ENCODE results near the gene CCNG2. TPM values are rescaled to one million over a fixed set of nuclear protein-coding genes. Genes with fewer than 3 reads are reported as not detected.

CCNG2 gene
- total RNA-seq, 1 donor from 2014 or later, result 115 TPM

DNA sequence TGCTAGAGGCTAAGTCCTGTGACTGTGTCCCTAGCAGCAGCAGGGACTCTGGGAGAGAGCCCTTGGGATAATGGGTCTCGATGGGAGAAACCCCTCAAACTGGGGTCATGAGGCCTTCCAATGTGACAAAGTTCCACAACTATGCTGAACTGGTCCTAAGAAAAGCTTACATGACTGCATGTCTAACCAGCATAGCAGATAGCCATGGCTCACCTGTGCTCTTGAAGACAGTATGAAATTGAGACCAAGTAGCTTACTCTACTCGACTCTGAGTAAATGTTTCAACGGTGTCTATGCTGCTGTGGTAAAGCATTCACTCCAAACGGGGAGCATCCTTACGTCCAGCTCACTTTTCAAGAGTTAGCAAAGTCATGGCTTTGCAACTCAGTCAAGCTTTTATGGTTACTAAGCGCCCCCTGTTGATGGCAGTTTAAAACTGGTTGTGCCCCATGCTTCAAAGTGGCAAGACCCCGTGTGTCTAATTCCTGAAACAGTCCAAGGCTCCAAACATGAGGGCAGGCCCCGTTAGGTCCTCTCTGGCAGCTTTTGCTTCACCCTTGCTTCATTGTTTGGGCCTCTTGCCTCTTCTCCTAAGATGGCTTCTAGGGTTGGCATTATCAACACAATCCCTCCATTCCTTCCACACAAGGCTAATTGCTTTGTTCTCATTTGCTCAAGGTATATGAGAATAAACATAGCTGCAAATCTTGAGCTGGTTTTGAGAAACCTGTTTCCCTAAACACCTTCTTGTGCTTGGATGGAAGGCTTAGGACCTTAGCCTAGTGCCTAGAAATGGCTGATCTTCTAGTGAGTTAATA is 46.6 kb downstream of the CCNG2 start:
- H3K27me3 Mint-ChIP-seq (ENCODE audit: unreplicated experiment), result peaks cover 2% of the 10 kb centered on the region
- no peaks in the 10 kb centered on the region for H3K9me3 Mint-ChIP-seq (ENCODE audit: unreplicated experiment)
- TF ChIP-seq, protein P1, sequence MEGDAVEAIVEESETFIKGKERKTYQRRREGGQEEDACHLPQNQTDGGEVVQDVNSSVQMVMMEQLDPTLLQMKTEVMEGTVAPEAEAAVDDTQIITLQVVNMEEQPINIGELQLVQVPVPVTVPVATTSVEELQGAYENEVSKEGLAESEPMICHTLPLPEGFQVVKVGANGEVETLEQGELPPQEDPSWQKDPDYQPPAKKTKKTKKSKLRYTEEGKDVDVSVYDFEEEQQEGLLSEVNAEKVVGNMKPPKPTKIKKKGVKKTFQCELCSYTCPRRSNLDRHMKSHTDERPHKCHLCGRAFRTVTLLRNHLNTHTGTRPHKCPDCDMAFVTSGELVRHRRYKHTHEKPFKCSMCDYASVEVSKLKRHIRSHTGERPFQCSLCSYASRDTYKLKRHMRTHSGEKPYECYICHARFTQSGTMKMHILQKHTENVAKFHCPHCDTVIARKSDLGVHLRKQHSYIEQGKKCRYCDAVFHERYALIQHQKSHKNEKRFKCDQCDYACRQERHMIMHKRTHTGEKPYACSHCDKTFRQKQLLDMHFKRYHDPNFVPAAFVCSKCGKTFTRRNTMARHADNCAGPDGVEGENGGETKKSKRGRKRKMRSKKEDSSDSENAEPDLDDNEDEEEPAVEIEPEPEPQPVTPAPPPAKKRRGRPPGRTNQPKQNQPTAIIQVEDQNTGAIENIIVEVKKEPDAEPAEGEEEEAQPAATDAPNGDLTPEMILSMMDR (IDR thresholded peaks at IDR 0.05; ENCODE audit: partially characterized antibody, unreplicated experiment), result peak; percentile 78

GRCh38 chr4:77204621-77205020 is 47.6 kb downstream of the CCNG2 start:
- Mint-ChIP-seq H3K27me3 (ENCODE audit: unreplicated experiment) (peaks cover 2% of the 10 kb centered on the region), H3K9me3 (ENCODE audit: unreplicated experiment) (no peaks in the 10 kb centered on the region), H3K27ac (ENCODE audit: unreplicated experiment) (no peak overlapping the region), H3K4me1 (ENCODE audit: low read depth, unreplicated experiment) (no peaks in the 10 kb centered on the region), H3K4me3 (ENCODE audit: unreplicated experiment) (no peak overlapping the region), H3K36me3 (ENCODE audit: unreplicated experiment) (no peaks in the 10 kb centered on the region)
- DNase-seq, result no peak
- TF ChIP-seq, protein P1 (IDR thresholded peaks at IDR 0.05; ENCODE audit: partially characterized antibody, unreplicated experiment), result no peak

More for the DNA sequence above, 46.6 kb downstream of the CCNG2 start:
- H3K4me3 Mint-ChIP-seq (ENCODE audit: unreplicated experiment), result no peak overlapping the region
- H3K4me1 Mint-ChIP-seq (ENCODE audit: low read depth, unreplicated experiment), result no peaks in the 10 kb centered on the region
- no peak overlapping the region for H3K27ac Mint-ChIP-seq (ENCODE audit: unreplicated experiment)
- DNase-seq, result peak; percentile 65
- peaks cover 6% of the 10 kb centered on the region for H3K36me3 Mint-ChIP-seq (ENCODE audit: unreplicated experiment)

DNA sequence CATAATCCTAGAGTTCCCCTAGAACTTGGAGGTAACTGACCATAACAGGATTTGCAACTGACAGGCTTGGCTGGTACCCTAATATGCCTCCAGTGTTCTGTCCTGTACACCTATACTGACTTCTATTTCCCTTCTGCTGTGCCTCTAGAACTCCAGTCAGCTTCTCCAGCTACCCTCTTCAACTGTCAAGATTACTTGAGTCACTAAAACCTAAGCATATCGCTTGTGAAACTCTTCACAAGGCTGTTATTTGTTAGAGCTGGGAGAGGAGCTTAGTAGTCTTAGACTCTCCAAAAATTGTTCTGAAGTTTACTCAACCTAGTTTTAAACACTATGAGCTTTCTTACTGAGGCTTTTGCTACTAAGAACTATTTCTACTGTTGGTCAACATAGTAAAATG is 52.0 kb downstream of the CCNG2 start:
- Mint-ChIP-seq H3K4me1 (ENCODE audit: low read depth, unreplicated experiment) (no peaks in the 10 kb centered on the region), H3K36me3 (ENCODE audit: unreplicated experiment) (no peaks in the 10 kb centered on the region), H3K4me3 (ENCODE audit: unreplicated experiment) (no peak overlapping the region), H3K27me3 (ENCODE audit: unreplicated experiment) (peaks cover 2% of the 10 kb centered on the region), H3K9me3 (ENCODE audit: unreplicated experiment) (no peaks in the 10 kb centered on the region), H3K27ac (ENCODE audit: unreplicated experiment) (no peak overlapping the region)
- TF ChIP-seq, protein P1 (IDR thresholded peaks at IDR 0.05; ENCODE audit: partially characterized antibody, unreplicated experiment), result no peak
- DNase-seq, result no peak

GRCh38 chr4:77209936-77210335 is 52.9 kb downstream of the CCNG2 start:
- TF ChIP-seq, protein P1 (IDR thresholded peaks at IDR 0.05; ENCODE audit: partially characterized antibody, unreplicated experiment), result no peak

DNA sequence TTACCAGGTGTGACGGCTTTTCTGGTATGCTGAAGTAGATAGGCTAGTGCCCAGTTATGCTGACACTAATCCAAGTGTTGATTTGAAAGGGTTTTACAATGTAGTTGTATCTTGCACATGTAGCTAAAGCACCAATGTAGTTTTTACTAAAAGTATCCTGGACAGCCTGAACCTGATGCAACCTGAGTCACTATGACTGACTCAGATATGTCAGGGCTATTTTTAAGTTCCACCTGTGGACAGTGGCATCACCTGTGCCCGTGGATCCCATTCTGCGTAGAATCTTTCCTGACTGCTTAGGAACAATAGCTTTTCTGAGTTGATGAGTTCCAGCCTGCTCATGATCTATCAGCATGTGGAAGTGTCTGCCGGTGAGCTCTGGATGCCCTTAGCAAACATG is 58.1 kb downstream of the CCNG2 start:
- Mint-ChIP-seq H3K4me3 (ENCODE audit: unreplicated experiment) (no peak overlapping the region), H3K4me1 (ENCODE audit: low read depth, unreplicated experiment) (no peaks in the 10 kb centered on the region), H3K36me3 (ENCODE audit: unreplicated experiment) (no peaks in the 10 kb centered on the region), H3K9me3 (ENCODE audit: unreplicated experiment) (no peaks in the 10 kb centered on the region), H3K27ac (ENCODE audit: unreplicated experiment) (no peak overlapping the region), H3K27me3 (ENCODE audit: unreplicated experiment) (peaks cover 2% of the 10 kb centered on the region)
- DNase-seq, result no peak
- TF ChIP-seq, protein P1 (IDR thresholded peaks at IDR 0.05; ENCODE audit: partially characterized antibody, unreplicated experiment), result no peak

More at GRCh38 chr4:77209936-77210335, 52.9 kb downstream of the CCNG2 start:
- Mint-ChIP-seq H3K9me3 (ENCODE audit: unreplicated experiment) (no peaks in the 10 kb centered on the region), H3K27me3 (ENCODE audit: unreplicated experiment) (peaks cover 2% of the 10 kb centered on the region), H3K36me3 (ENCODE audit: unreplicated experiment) (no peaks in the 10 kb centered on the region), H3K4me3 (ENCODE audit: unreplicated experiment) (no peak overlapping the region), H3K27ac (ENCODE audit: unreplicated experiment) (no peak overlapping the region), H3K4me1 (ENCODE audit: low read depth, unreplicated experiment) (no peaks in the 10 kb centered on the region)
- DNase-seq, result no peak

Measured in glutamatergic neuron (in vitro differentiated cells).